HEK293 (cell line): Measurements from ENCODE around the gene ETV4.

Experiments
- ATF2 ChIP-seq: fragments of 450-650 bp; formaldehyde crosslinking; IDR thresholded peaks from 2 replicates; pipeline ENCODE4 v1.5.1; 2016; ENCODE audit warnings: missing biosample characterization, missing genetic modification characterization, low read depth
- CTCF ChIP-seq: fragments of 450-650 bp; formaldehyde crosslinking; IDR thresholded peaks from 2 replicates; pipeline ENCODE4 v1.5.1; 2016; ENCODE audit warnings: missing biosample characterization, missing genetic modification characterization
- TCF7L2 ChIP-seq: IDR thresholded peaks from 2 replicates; pipeline ENCODE4 v1.6.1; 2011; ENCODE audit warnings: low read depth, mild to moderate bottlenecking, inconsistent platforms, low read length, moderate library complexity, borderline replicate concordance
- ZBTB7A ChIP-seq: fragments of 450-650 bp; formaldehyde crosslinking; IDR thresholded peaks from 2 replicates; pipeline ENCODE4 v1.5.1; 2016; ENCODE audit warnings: low read depth, missing biosample characterization, missing genetic modification characterization
- ZEB2 ChIP-seq: fragments of 450-650 bp; formaldehyde crosslinking; IDR thresholded peaks from 2 replicates; pipeline ENCODE4 v1.5.1; 2016; ENCODE audit warnings: missing biosample characterization, missing genetic modification characterization
- ZFP41 ChIP-seq: fragments of 450-650 bp; formaldehyde crosslinking; IDR thresholded peaks from 2 replicates; pipeline ENCODE4 v1.5.1; 2016; ENCODE audit warnings: missing biosample characterization, missing genetic modification characterization, borderline replicate concordance
- ZNF10 ChIP-seq: fragments of 450-650 bp; formaldehyde crosslinking; IDR thresholded peaks from 2 replicates; pipeline ENCODE4 v1.5.1; 2017; ENCODE audit warnings: missing biosample characterization, missing genetic modification characterization
- ZNF140 ChIP-seq: fragments of 450-650 bp; formaldehyde crosslinking; IDR thresholded peaks from 2 replicates; pipeline ENCODE4 v1.5.1; 2016; ENCODE audit warnings: missing biosample characterization, missing genetic modification characterization
- ZNF175 ChIP-seq: fragments of 450-650 bp; formaldehyde crosslinking; IDR thresholded peaks from 2 replicates; pipeline ENCODE4 v1.5.1; 2016; ENCODE audit warnings: missing biosample characterization, missing genetic modification characterization
- ZNF221 ChIP-seq: fragments of 450-650 bp; formaldehyde crosslinking; IDR thresholded peaks from 2 replicates; pipeline ENCODE4 v1.5.1; 2017; ENCODE audit warnings: missing biosample characterization, missing genetic modification characterization, borderline replicate concordance
- ZNF548 ChIP-seq: fragments of 450-650 bp; formaldehyde crosslinking; IDR thresholded peaks from 2 replicates; pipeline ENCODE4 v1.5.1; 2016; ENCODE audit warnings: missing biosample characterization, missing genetic modification characterization
- ZNF629 ChIP-seq: fragments of 450-650 bp; formaldehyde crosslinking; IDR thresholded peaks from 2 replicates; pipeline ENCODE4 v1.5.1; 2017; ENCODE audit warnings: missing biosample characterization, missing genetic modification characterization
- TF ChIP-seq, protein P1 (sequence below): fragments of 450-650 bp; formaldehyde crosslinking; IDR thresholded peaks from 2 replicates; pipeline ENCODE4 v1.5.1; 2016; ENCODE audit warnings: missing biosample characterization, missing genetic modification characterization

- TF ChIP-seq, protein P1, sequence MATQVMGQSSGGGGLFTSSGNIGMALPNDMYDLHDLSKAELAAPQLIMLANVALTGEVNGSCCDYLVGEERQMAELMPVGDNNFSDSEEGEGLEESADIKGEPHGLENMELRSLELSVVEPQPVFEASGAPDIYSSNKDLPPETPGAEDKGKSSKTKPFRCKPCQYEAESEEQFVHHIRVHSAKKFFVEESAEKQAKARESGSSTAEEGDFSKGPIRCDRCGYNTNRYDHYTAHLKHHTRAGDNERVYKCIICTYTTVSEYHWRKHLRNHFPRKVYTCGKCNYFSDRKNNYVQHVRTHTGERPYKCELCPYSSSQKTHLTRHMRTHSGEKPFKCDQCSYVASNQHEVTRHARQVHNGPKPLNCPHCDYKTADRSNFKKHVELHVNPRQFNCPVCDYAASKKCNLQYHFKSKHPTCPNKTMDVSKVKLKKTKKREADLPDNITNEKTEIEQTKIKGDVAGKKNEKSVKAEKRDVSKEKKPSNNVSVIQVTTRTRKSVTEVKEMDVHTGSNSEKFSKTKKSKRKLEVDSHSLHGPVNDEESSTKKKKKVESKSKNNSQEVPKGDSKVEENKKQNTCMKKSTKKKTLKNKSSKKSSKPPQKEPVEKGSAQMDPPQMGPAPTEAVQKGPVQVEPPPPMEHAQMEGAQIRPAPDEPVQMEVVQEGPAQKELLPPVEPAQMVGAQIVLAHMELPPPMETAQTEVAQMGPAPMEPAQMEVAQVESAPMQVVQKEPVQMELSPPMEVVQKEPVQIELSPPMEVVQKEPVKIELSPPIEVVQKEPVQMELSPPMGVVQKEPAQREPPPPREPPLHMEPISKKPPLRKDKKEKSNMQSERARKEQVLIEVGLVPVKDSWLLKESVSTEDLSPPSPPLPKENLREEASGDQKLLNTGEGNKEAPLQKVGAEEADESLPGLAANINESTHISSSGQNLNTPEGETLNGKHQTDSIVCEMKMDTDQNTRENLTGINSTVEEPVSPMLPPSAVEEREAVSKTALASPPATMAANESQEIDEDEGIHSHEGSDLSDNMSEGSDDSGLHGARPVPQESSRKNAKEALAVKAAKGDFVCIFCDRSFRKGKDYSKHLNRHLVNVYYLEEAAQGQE (tag by site-specific recombination) = no peak
- TF ChIP-seq CTCF (tag by site-specific recombination) (no peak), ZNF629 (no peak), ZBTB7A (no peak), ZNF10 (no peak), ZNF140 (no peak), ZNF221 (no peak), ZFP41 (tag by site-specific recombination) (no peak), ZNF548 (tag by site-specific recombination) (no peak), ZEB2 (tag by site-specific recombination) (no peak), ATF2 (tag by site-specific recombination) (no peak), ZNF175 (tag by site-specific recombination) (no peak), TCF7L2 (no peak)
These were observed 29.0 kb downstream of the ETV4 start for GRCh38 chr17:43517161-43517560.
